K562 (cell line): ENCODE data around the gene BCL10. TPM values are rescaled to one million over a fixed set of nuclear protein-coding genes. Genes with fewer than 3 reads are reported as not detected.

Experiments used
- CC2D1A ChIP-seq: fragments of 450-650 bp; IDR thresholded peaks from 2 replicates; pipeline ENCODE4 v1.6.1; 2017; ENCODE audit warnings: mild to moderate bottlenecking
- CREBBP ChIP-seq: IDR thresholded peaks from one replicate; pipeline ENCODE4 v1.6.1; 2012; ENCODE audit warnings: low read depth, mild to moderate bottlenecking, control low read depth, inconsistent platforms, low read length
- CSDE1 ChIP-seq, 2 experiments: fragments of 450-650 bp; IDR thresholded peaks; 2 replicates each; pipeline ENCODE4 v1.6.1; 2016; ENCODE audit warnings: mild to moderate bottlenecking in 1 of 2
- CTCF ChIP-seq, 3 experiments: IDR thresholded peaks in 2 of 3; conservative IDR thresholded peaks in 1 of 3; 2 replicates each; pipeline ENCODE4 v1.5.1; 2011 to 2012; ENCODE audit warnings: low read length in 3 of 3, mild to moderate bottlenecking in 3 of 3, control low read depth in 2 of 3, improper control_type of control experiment in 1 of 3, inconsistent platforms in 1 of 3, low read depth in 1 of 3, mixed read lengths in 1 of 3, moderate library complexity in 1 of 3; ENCODE audit not compliant: insufficient read depth in 2 of 3
- CTCFL ChIP-seq: IDR thresholded peaks from 2 replicates; pipeline ENCODE4 v1.6.1; 2011; ENCODE audit warnings: borderline replicate concordance, low read depth, mild to moderate bottlenecking, moderate library complexity, low read length; ENCODE audit not compliant: insufficient read depth, poor library complexity, severe bottlenecking
- MXD1 ChIP-seq: fragments of 250-450 bp; sonication (Bioruptor Pico); IDR thresholded peaks from 2 replicates; pipeline ENCODE4 v1.8.0; 2021; ENCODE audit warnings: borderline replicate concordance, mild to moderate bottlenecking, moderate library complexity; ENCODE audit not compliant: poor library complexity, severe bottlenecking
- PURB ChIP-seq: sonication (generic); formaldehyde crosslinking; IDR thresholded peaks from 2 replicates; pipeline ENCODE4 v1.9.0; 2021; ENCODE audit warnings: low read depth, mild to moderate bottlenecking, missing genetic modification reagents
- RAD21 ChIP-seq, 2 experiments: fragments of 250-450 bp in 1 of 2; fragments of 450-650 bp in 1 of 2; sonication (Bioruptor Pico) in 1 of 2; formaldehyde crosslinking in 1 of 2; IDR thresholded peaks in 1 of 2; conservative IDR thresholded peaks in 1 of 2; 2 replicates each; pipeline versions ENCODE4 v1.4.0 to v1.8.0; 2020 to 2022; ENCODE audit warnings: mild to moderate bottlenecking in 2 of 2, moderate library complexity in 1 of 2
- YY1 ChIP-seq, 3 experiments: IDR thresholded peaks; 2 replicates each; pipeline ENCODE4 v1.6.1; 2011; ENCODE audit warnings: low read length in 2 of 3, mild to moderate bottlenecking in 2 of 3, moderate library complexity in 2 of 3, borderline replicate concordance in 1 of 3, control low read depth in 1 of 3, low read depth in 1 of 3; ENCODE audit not compliant: insufficient read depth in 3 of 3, insufficient replicate concordance in 2 of 3, control insufficient read depth in 1 of 3, insufficient read length in 1 of 3; ENCODE audit errors: extremely low read depth in 1 of 3
- ZFP36 ChIP-seq: fragments of 150-350 bp; IDR thresholded peaks from 2 replicates; pipeline ENCODE4 v1.6.1; 2018; ENCODE audit warnings: low read length, low read depth; ENCODE audit not compliant: partially characterized antibody
- ZNF586 ChIP-seq: fragments of 450-650 bp; formaldehyde crosslinking; conservative IDR thresholded peaks from 2 replicates; pipeline ENCODE4 v1.4.0; 2020; ENCODE audit warnings: mild to moderate bottlenecking, moderate library complexity
- polyA plus RNA-seq, 8 experiments: library from polyadenylated mRNA; depleted of rRNA in 4 of 8; stranded (reverse) in 5 of 8; unstranded in 3 of 8; fragments of >200 nt; fragmentation: Nextera tagmentation in 2 of 8; fragmentation: Illumina TruSeq in 1 of 8; extraction: Ambion mirVana in 2 of 8; extraction: Trizol in 1 of 8; gene quantifications; 2 replicates each; pipeline versions ENCODE4 v1.2.1 to v1.2.3, GENCODE V29; 2011 to 2014; ENCODE audit warnings: inconsistent platforms in 1 of 8, missing spikeins in 1 of 8
- total RNA-seq, 7 experiments: library from RNA; depleted of rRNA in 6 of 7; stranded (reverse); fragments of >200 nt in 6 of 7; fragmentation: Illumina TruSeq in 2 of 7; extraction: Trizol in 2 of 7; gene quantifications; 2 replicates each; pipeline versions ENCODE4 v1.2.1 to v1.2.3, GENCODE V29; 2011 to 2021; ENCODE audit warnings: low replicate concordance in 1 of 7

The BCL10 gene
- total and polyA plus RNA-seq, 9 of the 15 experiments (the other 6 are each of a cell fraction or from before 2014, with no cell fraction given), result 8.0 to 19.4 (median 12.3) TPM

- TF ChIP-seq CTCF (IDR thresholded peaks at IDR 0.05 in 2 of 3, conservative IDR thresholded peaks at IDR 0.05 in 1 of 3; ENCODE audit: insufficient read depth in 2 of 3, low read depth in 1 of 3, low read length in 3 of 3), result peak; percentile 43 to 70 (median 44); a peak in 5 of 6 replicates
- no peak for TF ChIP-seq CSDE1 (IDR thresholded peaks at IDR 0.05)
- no peak for TF ChIP-seq ZNF586 (CRISPR knock-in tag)
- TF ChIP-seq PURB, result no peak
- TF ChIP-seq CTCFL, result no peak
- 0 out of 2 replicates have a peak, but pooled peaks have one; percentile 36 for TF ChIP-seq CC2D1A
- TF ChIP-seq CREBBP, result no peak
- peak; percentile 63 to 79 for TF ChIP-seq RAD21 (CRISPR knock-in tag; conservative IDR thresholded peaks at IDR 0.05 in 1 of 2, IDR thresholded peaks at IDR 0.05 in 1 of 2)
- peak; percentile 83 for TF ChIP-seq ZFP36
- no peak for TF ChIP-seq MXD1 (CRISPR knock-in tag)
- no peak for TF ChIP-seq YY1 (IDR thresholded peaks at IDR 0.05; ENCODE audit: borderline replicate concordance in 1 of 3, control insufficient read depth in 1 of 3, extremely low read depth in 1 of 3, insufficient read depth in 3 of 3, insufficient read length in 1 of 3, insufficient replicate concordance in 2 of 3, low read depth in 1 of 3, low read length in 2 of 3)
Measured at GRCh38 chr1:85240174-85240601, 36.2 kb downstream of the BCL10 start (continued).
